IgD-negative memory B cell (primary cell): ENCODE measurements around the gene ADAMTSL3. TPM values are rescaled to one million over a fixed set of nuclear protein-coding genes. Genes with fewer than 3 reads are reported as not detected.

Source experiments
- H3K27ac Mint-ChIP-seq, 3 donors: one replicate each; pipeline ENCODE4 v1.8.0; 2020 to 2022; ENCODE audit warnings: mild to moderate bottlenecking in 3 of 3, mixed read lengths in 3 of 3, moderate library complexity in 1 of 3
- H3K27me3 Mint-ChIP-seq: one replicate; pipeline ENCODE4 v1.8.0; 2021; ENCODE audit warnings: mixed read lengths
- H3K36me3 Mint-ChIP-seq: one replicate; pipeline ENCODE4 v1.8.0; 2020; ENCODE audit warnings: mild to moderate bottlenecking, mixed read lengths
- H3K4me1 Mint-ChIP-seq, 3 donors: one replicate each; pipeline ENCODE4 v1.8.0; 2020 to 2022; ENCODE audit warnings: mixed read lengths in 3 of 3, mild to moderate bottlenecking in 1 of 3
- H3K4me3 Mint-ChIP-seq, 4 donors: one replicate each; pipeline ENCODE4 v1.8.0; 2020 to 2022; ENCODE audit warnings: mild to moderate bottlenecking in 4 of 4, mixed read lengths in 4 of 4, moderate library complexity in 3 of 4
- H3K9me3 Mint-ChIP-seq, 3 donors: one replicate each; pipeline ENCODE4 v1.8.0; 2020 to 2021; ENCODE audit warnings: mixed read lengths in 3 of 3, mild to moderate bottlenecking in 1 of 3
- polyA plus RNA-seq: library from polyadenylated mRNA; unstranded; fragments of 300-500 nt; fragmentation: Illumina TruSeq; gene quantifications from one replicate; pipeline ENCODE4 v1.2.3, GENCODE V29; 2021

Gene ADAMTSL3
- polyA plus RNA-seq, 1 donor from 2014 or later, result not detected

DNA sequence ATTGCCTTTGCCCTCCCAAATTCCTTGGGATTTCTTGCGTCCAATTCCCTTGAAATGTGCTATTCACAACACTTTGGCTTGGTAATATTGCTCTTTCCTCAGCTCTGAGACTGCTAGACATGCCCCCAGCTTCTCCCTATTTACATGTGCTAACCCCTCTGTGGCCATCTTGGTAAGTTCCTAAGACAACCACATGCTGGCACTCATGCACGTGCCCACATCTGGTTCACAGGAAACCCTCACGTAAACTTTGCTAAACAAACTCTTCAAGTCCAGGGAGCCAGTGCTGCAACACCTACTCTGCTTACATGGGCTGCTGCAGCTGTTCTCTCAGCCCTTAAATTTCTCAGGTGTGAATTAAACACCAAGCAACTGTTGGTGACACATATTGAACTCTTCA, 121.8 kb downstream of the ADAMTSL3 start:
- Mint-ChIP-seq H3K27me3 (no peaks in the 10 kb centered on the region), H3K4me3 (no peak overlapping the region), H3K9me3 (peaks cover 2 to 11% (median 3%) of the 10 kb centered on the region in 3 donors), H3K27ac (no peak overlapping the region), H3K4me1 (no peaks in the 10 kb centered on the region), H3K36me3 (no peaks in the 10 kb centered on the region)

DNA sequence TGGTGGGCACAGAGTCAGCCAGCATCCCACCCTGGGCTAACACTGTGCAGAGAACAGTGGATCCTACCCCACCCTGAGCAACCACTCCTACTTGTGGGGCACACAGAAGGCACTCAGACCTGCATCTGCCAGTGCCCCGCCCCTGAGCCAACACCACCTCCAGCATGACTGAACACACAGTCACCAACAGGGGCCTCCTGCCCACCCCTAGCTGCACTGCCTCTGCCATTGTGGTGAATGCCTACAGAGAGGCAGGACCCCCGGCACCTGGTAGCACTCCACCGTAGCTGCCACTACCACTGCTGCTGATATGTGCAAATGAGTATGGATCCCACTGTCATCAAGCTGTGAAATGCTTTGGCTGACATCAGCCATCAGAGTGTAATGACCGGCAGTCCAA, 123.1 kb downstream of the ADAMTSL3 start:
- Mint-ChIP-seq H3K36me3 (no peaks in the 10 kb centered on the region), H3K27me3 (no peaks in the 10 kb centered on the region)

DNA sequence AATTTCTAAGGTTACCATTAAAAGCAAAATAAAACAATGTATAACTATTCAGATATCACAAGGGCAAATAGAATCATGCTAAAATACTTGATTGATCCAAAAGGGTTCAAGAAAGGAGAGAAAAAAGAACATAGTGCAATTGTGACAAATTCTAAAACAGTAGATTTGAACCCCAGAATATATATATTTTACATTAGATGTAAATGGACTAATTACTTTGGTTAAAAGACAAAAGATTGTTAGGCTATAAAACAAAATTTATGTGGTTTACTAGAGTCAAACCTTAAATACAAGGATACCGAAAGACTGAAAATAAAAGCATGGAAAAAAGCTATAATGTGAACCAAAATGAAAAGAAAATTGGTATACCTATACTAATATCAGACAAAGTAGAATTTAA, 129.3 kb downstream of the ADAMTSL3 start:
- no peaks in the 10 kb centered on the region for H3K36me3 Mint-ChIP-seq
- H3K27ac Mint-ChIP-seq, result no peak overlapping the region
- H3K9me3 Mint-ChIP-seq, result peaks cover 4 to 11% (median 10%) of the 10 kb centered on the region in 3 donors
- H3K4me1 Mint-ChIP-seq, result no peaks in the 10 kb centered on the region
- H3K27me3 Mint-ChIP-seq, result no peaks in the 10 kb centered on the region
- H3K4me3 Mint-ChIP-seq, result no peak overlapping the region

More for the DNA sequence above, 123.1 kb downstream of the ADAMTSL3 start:
- H3K4me1 Mint-ChIP-seq, result no peaks in the 10 kb centered on the region
- no peak overlapping the region for H3K4me3 Mint-ChIP-seq
- no peak overlapping the region for H3K27ac Mint-ChIP-seq
- peaks cover 2 to 11% (median 5%) of the 10 kb centered on the region in 3 donors for H3K9me3 Mint-ChIP-seq

DNA sequence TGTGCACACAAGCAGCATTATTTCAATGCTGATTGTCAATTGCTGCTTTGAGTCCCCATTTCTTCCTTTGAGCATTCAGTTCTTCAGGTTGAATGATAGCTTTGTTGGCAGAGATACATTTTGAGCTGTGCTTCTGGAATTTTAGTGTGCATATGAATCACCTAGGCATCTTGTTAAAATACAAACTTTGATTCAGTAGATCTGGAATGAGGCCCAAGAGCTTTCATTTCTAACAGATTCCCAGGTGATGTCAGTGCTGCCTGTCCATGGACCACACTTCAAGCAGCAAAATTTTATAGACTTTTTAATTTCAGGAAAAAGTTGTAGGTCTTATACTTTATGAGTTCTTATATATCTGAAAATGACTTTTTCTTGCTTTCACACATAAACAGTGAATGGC, 131.1 kb downstream of the ADAMTSL3 start:
- H3K4me3 Mint-ChIP-seq, result no peak overlapping the region
- H3K9me3 Mint-ChIP-seq, result peaks cover 2 to 8% (median 7%) of the 10 kb centered on the region in 3 donors
- H3K27ac Mint-ChIP-seq, result no peak overlapping the region
- no peaks in the 10 kb centered on the region for H3K27me3 Mint-ChIP-seq
- no peaks in the 10 kb centered on the region for H3K36me3 Mint-ChIP-seq
- no peaks in the 10 kb centered on the region for H3K4me1 Mint-ChIP-seq

DNA sequence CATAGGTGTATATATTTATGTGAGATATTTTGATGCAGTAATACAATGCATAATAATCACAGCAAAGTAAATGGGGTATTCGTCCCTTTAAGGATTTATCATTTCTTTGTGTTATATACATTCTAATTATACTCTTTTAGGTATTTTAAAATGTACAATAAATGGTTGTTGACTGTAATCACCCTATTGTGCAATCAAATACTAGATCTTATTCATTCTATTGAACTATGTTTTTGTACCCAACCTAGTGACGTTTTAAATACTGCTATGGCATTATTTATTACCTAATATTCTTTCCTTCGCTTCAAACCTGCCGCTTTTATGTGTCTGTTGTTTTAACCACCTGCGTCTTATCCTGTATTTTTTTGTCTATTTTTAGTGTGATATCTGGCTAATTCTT, 132.4 kb downstream of the ADAMTSL3 start:
- no peaks in the 10 kb centered on the region for H3K36me3 Mint-ChIP-seq
- H3K9me3 Mint-ChIP-seq, result peaks cover 2 to 8% (median 7%) of the 10 kb centered on the region in 3 donors
- H3K27ac Mint-ChIP-seq, result no peak overlapping the region

DNA sequence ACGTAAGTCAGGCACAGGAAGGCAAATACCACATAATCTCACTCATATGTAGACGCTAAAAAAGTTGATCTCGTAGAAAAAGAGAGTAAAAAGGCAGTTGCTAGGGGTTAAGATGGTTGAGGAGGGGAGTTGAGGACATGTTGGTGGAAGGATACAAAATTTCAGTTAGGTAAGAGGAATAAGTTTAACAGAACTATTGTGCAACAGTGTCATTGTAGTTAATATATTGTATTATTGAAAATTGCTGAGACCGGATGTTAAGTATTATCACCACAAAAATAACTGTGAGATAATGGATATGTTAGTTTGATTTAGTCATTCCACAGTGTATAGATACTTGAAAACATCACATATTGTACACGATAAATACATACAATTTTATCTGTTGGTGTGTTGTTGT, 139.1 kb downstream of the ADAMTSL3 start:
- no peaks in the 10 kb centered on the region for H3K36me3 Mint-ChIP-seq
- no peak overlapping the region for H3K27ac Mint-ChIP-seq
- no peaks in the 10 kb centered on the region for H3K27me3 Mint-ChIP-seq
- no peak overlapping the region for H3K4me3 Mint-ChIP-seq
- peaks cover 0 to 8% (median 0%) of the 10 kb centered on the region in 3 donors for H3K9me3 Mint-ChIP-seq
- no peaks in the 10 kb centered on the region for H3K4me1 Mint-ChIP-seq

More for the DNA sequence above, 132.4 kb downstream of the ADAMTSL3 start:
- Mint-ChIP-seq H3K27me3 (no peaks in the 10 kb centered on the region), H3K4me3 (no peak overlapping the region), H3K4me1 (no peaks in the 10 kb centered on the region)

DNA sequence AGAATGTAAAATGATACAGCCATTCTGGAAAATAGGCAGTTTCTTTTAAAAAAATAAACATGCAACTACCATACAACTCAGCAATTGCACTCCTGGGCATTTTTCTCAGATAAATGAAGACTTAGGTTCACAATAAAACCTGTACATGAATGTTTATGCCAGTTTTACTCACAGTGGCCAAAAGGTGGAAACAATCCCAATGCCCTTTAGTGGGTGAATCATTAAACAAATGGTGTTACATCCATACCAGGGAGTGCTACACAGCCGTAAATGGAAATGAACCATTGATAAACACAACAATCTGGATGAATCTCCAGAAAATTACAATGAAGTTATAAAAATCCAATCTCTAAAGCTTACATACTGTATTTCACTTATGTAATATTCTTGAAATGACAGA, 140.3 kb downstream of the ADAMTSL3 start:
- Mint-ChIP-seq H3K27me3 (no peaks in the 10 kb centered on the region), H3K27ac (no peak overlapping the region), H3K4me1 (no peaks in the 10 kb centered on the region), H3K36me3 (no peaks in the 10 kb centered on the region), H3K4me3 (no peak overlapping the region), H3K9me3 (peaks cover 0 to 5% (median 0%) of the 10 kb centered on the region in 3 donors)

DNA sequence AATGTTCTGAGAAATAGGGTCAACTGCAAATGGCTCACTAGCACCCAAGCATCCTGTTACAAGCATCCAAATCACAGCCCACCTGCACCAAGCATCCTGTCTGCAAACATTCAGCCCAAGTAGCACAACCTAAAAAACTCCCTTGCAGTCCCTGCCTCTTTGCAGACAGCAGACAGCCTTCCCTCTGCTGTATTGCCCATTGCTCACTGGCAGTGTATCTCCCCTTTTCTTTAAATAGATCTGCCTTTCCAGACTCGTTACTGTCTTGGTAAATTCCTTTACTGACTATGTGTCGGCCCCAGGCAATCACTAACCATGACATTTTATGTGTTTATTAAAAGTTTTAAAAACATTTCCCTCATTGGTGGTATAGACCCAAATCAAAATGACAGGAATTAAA, 155.4 kb downstream of the ADAMTSL3 start:
- Mint-ChIP-seq H3K4me1 (no peaks in the 10 kb centered on the region), H3K27me3 (no peaks in the 10 kb centered on the region), H3K9me3 (peaks cover 2 to 8% (median 5%) of the 10 kb centered on the region in 3 donors), H3K4me3 (no peak overlapping the region), H3K27ac (no peak overlapping the region), H3K36me3 (no peaks in the 10 kb centered on the region)

DNA sequence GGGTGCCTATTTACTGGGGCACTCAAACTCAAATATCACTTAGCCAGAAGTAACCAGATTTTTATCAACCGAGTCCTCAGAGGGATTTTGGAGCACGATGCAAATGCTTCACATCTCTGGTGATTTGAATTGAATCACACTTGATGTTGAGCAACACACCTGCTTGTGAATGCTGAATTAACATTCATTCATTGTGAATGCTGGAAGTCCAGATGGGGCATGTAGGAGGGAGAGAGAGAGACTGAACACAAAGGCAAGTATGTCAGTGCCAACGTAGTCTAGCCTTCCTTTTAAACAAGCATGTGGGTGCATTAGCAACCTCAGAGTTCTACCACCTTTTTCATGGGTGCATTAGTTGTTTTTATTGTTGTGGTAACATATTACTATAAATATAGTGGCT, 156.2 kb downstream of the ADAMTSL3 start:
- H3K9me3 Mint-ChIP-seq, result peaks cover 2 to 8% (median 5%) of the 10 kb centered on the region in 3 donors
- H3K27ac Mint-ChIP-seq, result peak overlapping the region in 1 of 3 donors; percentile 25
- H3K27me3 Mint-ChIP-seq, result no peaks in the 10 kb centered on the region
- no peak overlapping the region for H3K4me3 Mint-ChIP-seq
- no peaks in the 10 kb centered on the region for H3K4me1 Mint-ChIP-seq
- no peaks in the 10 kb centered on the region for H3K36me3 Mint-ChIP-seq

DNA sequence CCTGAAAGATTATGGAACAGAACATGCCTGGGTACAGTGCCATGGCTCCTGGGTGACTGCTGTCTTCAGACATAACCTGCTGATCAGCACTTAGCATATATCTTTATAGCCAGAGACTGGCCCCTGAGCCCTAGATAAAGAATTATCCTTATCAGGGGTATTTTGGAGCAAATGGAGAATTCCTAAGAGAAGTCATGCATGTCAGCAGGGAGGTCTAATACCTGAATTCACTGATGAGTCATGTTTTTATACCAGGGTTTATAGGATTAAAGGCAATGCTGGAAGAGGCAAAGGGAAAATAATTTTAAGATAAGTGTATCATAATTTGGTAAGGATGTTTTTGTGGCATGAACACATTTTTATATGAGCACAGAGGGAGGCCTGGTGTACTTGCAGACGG, 159.8 kb downstream of the ADAMTSL3 start:
- Mint-ChIP-seq H3K4me3 (no peak overlapping the region), H3K4me1 (no peaks in the 10 kb centered on the region), H3K36me3 (no peaks in the 10 kb centered on the region), H3K27me3 (no peaks in the 10 kb centered on the region), H3K9me3 (peaks cover 0 to 2% (median 0%) of the 10 kb centered on the region in 3 donors), H3K27ac (no peak overlapping the region)

DNA sequence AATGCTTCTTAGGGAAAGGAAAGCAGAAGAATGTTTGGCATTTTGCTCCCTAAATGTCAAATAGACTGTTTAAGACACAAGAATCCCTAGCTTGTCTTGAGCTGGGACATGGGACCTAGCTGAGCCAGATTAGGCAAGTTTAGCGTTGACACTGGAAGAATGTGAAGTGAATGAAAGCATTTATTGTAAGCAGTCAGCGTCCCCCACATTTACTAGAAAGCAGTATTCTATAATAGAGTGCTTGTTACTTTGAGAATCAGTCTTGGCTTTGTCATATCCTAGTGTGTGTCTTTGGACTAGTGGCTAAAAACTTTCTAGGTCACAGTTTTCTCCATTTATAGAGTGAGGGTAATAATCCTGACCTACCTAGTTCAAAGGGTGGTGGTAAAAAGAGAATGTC, 161.6 kb downstream of the ADAMTSL3 start:
- no peaks in the 10 kb centered on the region for H3K4me1 Mint-ChIP-seq
- no peak overlapping the region for H3K27ac Mint-ChIP-seq
- H3K4me3 Mint-ChIP-seq, result no peak overlapping the region
- H3K36me3 Mint-ChIP-seq, result no peaks in the 10 kb centered on the region
- no peaks in the 10 kb centered on the region for H3K27me3 Mint-ChIP-seq
- peaks cover 0 to 2% (median 0%) of the 10 kb centered on the region in 3 donors for H3K9me3 Mint-ChIP-seq

DNA sequence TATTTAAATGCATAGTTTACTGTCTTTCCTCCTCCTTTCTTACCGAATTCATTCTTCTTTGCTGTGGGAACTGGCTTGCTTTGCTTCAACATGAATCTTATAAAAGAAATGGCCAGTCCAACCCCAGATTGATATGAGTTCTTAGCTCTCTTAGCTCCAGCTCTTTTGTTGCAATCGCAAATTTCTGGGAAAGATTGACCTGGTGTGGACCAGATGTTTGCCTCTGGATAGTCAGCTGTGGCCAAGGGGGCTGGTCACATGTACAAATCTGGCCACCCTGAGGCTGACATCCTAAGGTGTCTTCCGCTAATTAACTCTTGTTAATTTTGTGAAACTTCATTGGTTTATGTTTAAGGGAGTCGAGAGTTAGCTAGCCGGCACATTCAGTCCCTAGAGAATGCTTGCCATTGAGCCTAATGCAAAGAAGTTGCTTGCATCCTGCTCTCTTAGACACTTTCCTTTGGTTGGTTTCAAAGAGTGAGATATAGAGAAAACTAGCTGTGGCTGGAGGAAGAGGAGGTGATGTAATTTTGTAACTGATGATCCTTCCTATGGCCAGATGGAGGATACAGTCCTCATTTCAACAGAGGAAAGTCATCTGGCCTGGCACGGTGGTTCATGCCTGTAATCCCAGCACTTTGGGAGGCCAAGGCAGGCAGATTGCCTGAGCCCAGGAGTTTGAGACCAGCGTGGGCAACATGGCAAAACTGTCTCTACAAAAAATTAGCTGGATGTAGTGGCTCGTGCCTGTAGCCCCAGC, 162.4 kb downstream of the ADAMTSL3 start:
- Mint-ChIP-seq H3K36me3 (no peaks in the 10 kb centered on the region), H3K27me3 (no peaks in the 10 kb centered on the region), H3K4me3 (no peak overlapping the region), H3K4me1 (no peaks in the 10 kb centered on the region), H3K27ac (no peak overlapping the region), H3K9me3 (peaks cover 0 to 2% (median 0%) of the 10 kb centered on the region in 3 donors)

DNA sequence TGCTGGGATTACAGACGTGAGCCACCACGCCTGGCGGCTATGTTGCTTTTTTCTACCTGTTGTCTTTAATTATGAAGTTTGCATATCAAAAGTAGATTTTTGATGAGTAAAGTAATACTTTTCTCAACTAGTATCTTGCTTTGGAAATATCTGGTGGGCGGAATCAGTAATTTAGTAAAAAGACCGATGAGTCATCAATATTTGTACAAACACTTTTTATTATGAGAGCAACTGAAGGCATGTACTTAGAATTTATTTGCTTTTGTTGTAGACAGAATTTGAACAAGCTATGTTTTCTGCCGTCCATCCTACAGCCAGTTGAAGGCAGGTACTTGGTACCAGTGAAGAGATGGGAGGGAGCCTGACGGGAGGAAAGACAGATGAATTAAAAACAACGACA, 164.7 kb downstream of the ADAMTSL3 start:
- Mint-ChIP-seq H3K4me3 (no peak overlapping the region), H3K9me3 (peaks cover 0 to 4% (median 2%) of the 10 kb centered on the region in 3 donors), H3K4me1 (no peaks in the 10 kb centered on the region), H3K27ac (peak overlapping the region in 1 of 3 donors; percentile 27), H3K36me3 (peaks cover 2% of the 10 kb centered on the region), H3K27me3 (no peaks in the 10 kb centered on the region)

DNA sequence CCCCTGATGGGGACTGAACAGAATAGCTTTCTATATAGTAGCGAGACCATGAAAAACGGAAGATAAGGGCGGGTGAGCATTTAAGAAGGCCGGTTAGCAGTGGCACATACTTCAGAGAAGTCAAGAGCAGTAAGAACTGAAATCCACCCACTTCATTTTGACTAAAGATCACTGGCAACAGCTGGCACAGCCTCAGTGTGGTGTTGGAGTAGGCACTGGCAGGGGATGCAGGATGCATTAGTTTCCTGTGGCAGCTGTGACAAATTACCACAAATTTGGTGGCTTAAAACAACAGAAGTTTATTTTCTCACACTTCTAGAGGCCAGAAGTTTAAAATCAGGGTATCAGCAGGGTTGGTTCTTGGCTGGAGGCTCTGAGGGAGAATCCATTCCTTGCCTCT, 176.5 kb downstream of the ADAMTSL3 start:
- Mint-ChIP-seq H3K4me3 (no peak overlapping the region), H3K9me3 (peaks cover 2 to 6% (median 6%) of the 10 kb centered on the region in 3 donors), H3K4me1 (no peaks in the 10 kb centered on the region), H3K36me3 (no peaks in the 10 kb centered on the region), H3K27ac (no peak overlapping the region), H3K27me3 (peaks cover 2% of the 10 kb centered on the region)

DNA sequence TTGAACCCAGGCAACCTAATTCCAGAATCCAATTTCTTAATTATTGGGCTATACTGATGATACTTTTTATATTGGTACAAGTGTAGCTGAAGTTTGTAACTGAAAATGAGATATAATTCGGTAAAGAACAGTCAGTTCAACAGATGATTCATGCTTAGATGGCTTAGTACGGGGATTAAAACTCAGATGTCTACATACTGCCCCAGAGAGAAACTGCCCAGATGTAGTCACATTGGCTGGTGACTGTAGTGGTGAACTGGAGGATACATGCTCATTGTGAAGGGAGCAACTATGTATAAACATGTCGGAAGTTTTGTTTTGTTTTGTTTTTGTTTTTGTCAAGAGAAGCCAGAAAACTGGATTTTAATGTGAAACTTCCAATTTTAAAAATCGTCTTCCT, 179.6 kb downstream of the ADAMTSL3 start:
- no peak overlapping the region for H3K4me3 Mint-ChIP-seq
- H3K36me3 Mint-ChIP-seq, result no peaks in the 10 kb centered on the region
- peaks cover 2% of the 10 kb centered on the region for H3K27me3 Mint-ChIP-seq
- peaks cover 0 to 2% (median 0%) of the 10 kb centered on the region in 3 donors for H3K4me1 Mint-ChIP-seq
- peaks cover 0 to 6% (median 2%) of the 10 kb centered on the region in 3 donors for H3K9me3 Mint-ChIP-seq
- no peak overlapping the region for H3K27ac Mint-ChIP-seq

DNA sequence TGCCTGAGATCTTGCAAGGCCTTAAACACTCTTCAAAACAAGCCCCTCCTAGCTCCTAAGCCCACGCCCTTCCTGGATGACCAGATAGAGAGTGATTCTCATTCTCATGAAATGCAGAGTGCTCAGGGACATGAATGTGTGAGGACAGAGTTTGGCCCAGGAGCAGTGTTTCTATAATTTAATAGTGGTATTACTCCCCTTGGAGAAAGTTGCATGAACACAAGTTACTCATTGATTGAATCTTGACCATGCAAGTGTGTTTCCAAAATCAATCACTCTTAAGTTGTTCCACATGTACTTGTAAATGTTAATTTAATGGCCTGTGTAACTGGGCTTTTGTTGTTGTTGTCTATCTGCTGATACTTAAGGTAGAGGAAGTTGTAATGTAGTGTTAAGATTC, 181.6 kb downstream of the ADAMTSL3 start:
- no peak overlapping the region for H3K27ac Mint-ChIP-seq
- H3K9me3 Mint-ChIP-seq, result peaks cover 0 to 6% (median 2%) of the 10 kb centered on the region in 3 donors
- peaks cover 0 to 2% (median 0%) of the 10 kb centered on the region in 3 donors for H3K4me1 Mint-ChIP-seq
- peaks cover 2% of the 10 kb centered on the region for H3K27me3 Mint-ChIP-seq
- H3K4me3 Mint-ChIP-seq, result no peak overlapping the region
- no peaks in the 10 kb centered on the region for H3K36me3 Mint-ChIP-seq
